ENCODE data around the gene MTERF1.

GRCh38 chr7:91826377-91826776 lies 54.1 kb downstream of the MTERF1 start:
- no peak for TF ChIP-seq CTCF (IDR thresholded peaks at IDR 0.05; ENCODE audit: low read length)
- no peak for TF ChIP-seq EZH2 (optimal IDR thresholded peaks at IDR 0.05; ENCODE audit: low read depth, low read length)
- TF ChIP-seq EZH2phosphoT487 (IDR thresholded peaks at IDR 0.05; ENCODE audit: low read length), result no peak

Data from MM.1S (cell line).